ENCODE results near the gene RD3L. TPM values are rescaled to one million over a fixed set of nuclear protein-coding genes. Genes with fewer than 3 reads are reported as not detected.

Gene RD3L
- total RNA-seq, 1 donor from 2014 or later = not detected

GRCh38 chr14:103891667-103892215 lies 50.6 kb downstream of the RD3L start:
- intact Hi-C loops (cut with micrococcal nuclease) = no loop called here
- no peak for ATAC-seq (ENCODE audit: low read depth)
- Mint-ChIP-seq H3K9me3 (no peaks in the 10 kb centered on the region), H3K4me3 (no peak overlapping the region), H3K27ac (no peak overlapping the region), H3K36me3 (ENCODE audit: low read depth) (no peaks in the 10 kb centered on the region), H3K27me3 (peaks cover under 1% of the 10 kb centered on the region), H3K4me1 (no peaks in the 10 kb centered on the region)
- no peak for TF ChIP-seq CTCF (IDR thresholded peaks at IDR 0.05)
- no peak for DNase-seq
- CTCF ChIA-PET = no interaction called here
- POLR2A ChIA-PET = interaction anchor here (0.6 kb wide), 1 partner anchor 636 kb away, joined by 4 read pairs; no protein-coding TSS in a partner anchor

- TF ChIP-seq CTCF (IDR thresholded peaks at IDR 0.05) = no peak
- ChIA-PET CTCF (no interaction called here), POLR2A (interaction anchor here (0.6 kb wide), 1 partner anchor 635 kb away, joined by 4 read pairs; no protein-coding TSS in a partner anchor)
- Mint-ChIP-seq H3K4me3 (no peak overlapping the region), H3K36me3 (ENCODE audit: low read depth) (no peaks in the 10 kb centered on the region), H3K27ac (no peak overlapping the region), H3K9me3 (no peaks in the 10 kb centered on the region), H3K4me1 (no peaks in the 10 kb centered on the region), H3K27me3 (peaks cover 3% of the 10 kb centered on the region)
- DNase-seq = no peak
- intact Hi-C loops (cut with micrococcal nuclease) = no loop called here
- no peak for ATAC-seq (ENCODE audit: low read depth)
Observed at GRCh38 chr14:103890821-103891666, 51.3 kb downstream of the RD3L start.

Other genes starting within 250 kb of the RD3L start
- 23.5 and 26.0 TPM in 2 replicates for gene XRCC3, start 227.1 kb downstream of the RD3L start, total RNA-seq
- 12.4 and 16.7 TPM in 2 replicates for gene ZFYVE21, start 226.7 kb downstream of the RD3L start, total RNA-seq
- 16.2 and 18.8 TPM in 2 replicates for gene PPP1R13B, start 95.0 kb downstream of the RD3L start, total RNA-seq
- 2.6 and 3.1 TPM in 2 replicates for gene TDRD9, start 14.1 kb downstream of the RD3L start, total RNA-seq
- gene ASPG, start 143.2 kb upstream of the RD3L start, total RNA-seq = not detected in 2 replicates
- not detected in 2 replicates for gene KIF26A, start 196.1 kb upstream of the RD3L start, total RNA-seq

All from activated B cell treated with CpG ODN at 0.5 μM for 24 hours (primary cell).